ENCODE measurements around the gene ALKBH2.
"Not testable (repeated sequence)": the region's sequence is repeated elsewhere in the genome, so short reads cannot be mapped to it uniquely, and the experiment has no call there.

ALKBH2 gene

DNA sequence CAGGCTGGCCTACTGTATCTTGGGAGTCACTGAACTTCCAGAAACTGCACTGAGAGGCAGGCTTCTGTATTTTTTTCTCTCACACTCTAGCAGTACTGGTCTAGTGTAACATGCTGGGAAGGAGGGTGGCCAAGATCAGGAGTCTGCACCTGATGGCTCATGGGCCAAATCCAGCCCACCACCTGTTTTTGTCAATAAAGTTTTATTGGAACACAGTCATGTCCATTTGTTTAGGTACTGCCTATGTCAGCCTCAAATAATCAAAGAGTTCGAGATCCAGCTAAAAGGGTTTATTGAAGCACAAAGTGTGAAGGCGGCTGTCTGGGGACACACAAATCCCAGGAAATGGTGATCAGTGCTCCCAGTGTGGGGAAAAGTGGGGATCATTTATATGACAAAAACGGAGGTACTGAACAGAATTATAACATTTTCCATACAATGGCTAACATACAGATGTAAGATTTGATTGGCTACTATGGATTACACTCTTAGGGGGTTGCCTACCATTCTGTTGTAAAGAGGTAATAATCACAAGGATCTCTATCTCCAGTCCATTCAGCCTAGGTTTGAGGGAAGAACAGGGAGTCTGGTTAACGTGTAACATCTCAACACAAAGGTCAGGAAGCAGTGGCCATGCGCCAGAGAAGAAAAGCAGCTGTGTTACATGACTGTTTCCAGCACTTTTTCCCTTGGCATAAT is 28.0 kb downstream of the ALKBH2 start:
- no peak for DNase-seq

DNA sequence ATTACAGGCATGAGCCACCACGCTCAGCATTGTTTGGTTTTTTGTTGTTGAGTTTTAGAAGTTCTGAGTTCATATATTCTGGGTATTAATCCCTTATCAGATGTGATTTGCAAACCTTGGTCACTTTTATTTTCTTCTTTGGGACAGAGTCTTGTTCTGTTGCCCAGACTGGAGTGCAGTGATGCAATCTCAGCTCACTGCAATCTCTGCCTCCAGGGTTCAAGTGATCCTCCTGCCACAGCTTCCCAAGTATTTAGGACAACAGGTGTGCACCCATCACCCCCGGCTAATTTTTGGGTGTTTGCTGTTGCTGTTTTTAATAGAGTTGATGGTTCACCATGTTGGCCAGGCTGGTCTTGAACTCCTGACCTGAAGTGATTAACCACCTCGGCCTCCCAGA is 29.1 kb downstream of the ALKBH2 start:
- no peak for DNase-seq

DNA sequence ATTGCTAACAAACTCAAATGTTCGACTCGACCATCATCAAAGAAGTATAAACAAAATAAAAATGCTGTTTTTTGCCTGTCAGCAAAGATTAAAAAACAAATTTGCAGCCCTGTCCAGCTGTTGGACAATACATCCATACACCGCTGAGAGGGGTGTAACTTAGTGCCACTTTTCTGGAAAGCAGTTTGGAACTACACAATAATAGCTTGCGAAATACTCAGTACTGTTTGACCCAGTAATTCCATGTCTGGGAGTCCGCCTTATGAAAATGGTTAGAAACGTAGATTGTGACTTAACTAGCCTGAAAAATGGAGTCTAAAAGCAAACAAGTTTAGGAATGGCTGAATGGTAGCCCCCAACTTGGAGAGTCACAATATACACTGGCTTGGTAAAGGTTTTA is 34.5 kb downstream of the ALKBH2 start:
- no peak for DNase-seq

DNA sequence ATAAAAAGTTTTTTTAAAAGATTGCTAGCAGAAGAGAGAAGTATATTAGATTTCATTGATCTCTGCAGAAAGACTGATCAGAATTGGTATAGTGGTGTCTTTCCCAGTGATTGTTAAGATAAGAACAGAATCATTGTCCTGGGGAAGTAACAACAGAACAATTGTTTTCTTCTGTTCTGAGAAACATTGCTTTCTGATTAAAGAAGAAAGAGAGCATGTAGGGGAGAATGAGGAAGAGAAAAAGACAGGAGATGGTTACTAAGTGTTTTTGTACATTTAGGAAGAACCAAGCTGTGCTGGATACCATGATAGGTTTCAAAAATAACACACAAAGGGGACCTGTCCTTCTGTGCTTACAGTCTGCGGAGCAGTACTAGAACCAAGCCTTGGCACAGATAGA is 35.9 kb downstream of the ALKBH2 start:
- no peak for DNase-seq

DNA sequence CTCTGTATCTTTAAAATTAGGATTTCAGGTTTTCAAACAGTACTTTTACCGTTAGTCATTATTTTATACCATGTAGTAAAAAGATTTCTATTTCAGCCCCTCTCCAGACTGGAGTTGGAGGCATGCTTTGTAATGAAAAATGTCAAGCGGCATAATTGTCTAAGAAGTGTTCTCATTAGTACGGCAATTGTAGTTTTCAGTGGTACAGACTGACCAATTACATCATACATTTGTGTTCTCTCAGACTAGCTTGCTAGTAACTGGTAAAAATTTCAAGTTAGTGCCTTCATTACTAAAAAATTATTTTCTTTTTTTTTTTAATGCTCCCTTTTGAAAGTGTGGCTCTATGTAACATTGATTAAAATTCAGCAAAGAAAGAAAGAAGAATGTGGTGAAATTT is 36.4 kb downstream of the ALKBH2 start:
- DNase-seq = no peak

DNA sequence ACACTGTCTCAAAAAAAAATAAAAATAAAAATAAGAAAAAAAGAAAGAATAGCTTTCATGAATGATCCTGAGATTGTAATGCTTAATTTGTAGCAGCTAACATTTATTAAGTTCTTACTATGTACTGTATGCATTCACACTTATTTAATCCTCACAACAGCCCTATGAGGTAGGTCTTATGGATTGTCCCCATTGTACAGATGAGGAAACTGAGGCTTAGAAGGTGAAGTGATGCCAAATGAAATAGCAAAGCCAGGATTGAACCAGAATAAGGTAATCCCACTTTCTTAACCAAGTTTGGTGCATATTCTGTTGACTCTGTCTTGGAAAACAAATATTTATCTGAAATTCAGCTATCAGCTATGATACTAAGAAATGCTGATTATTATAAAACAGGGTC is 38.8 kb downstream of the ALKBH2 start:
- DNase-seq = no peak

DNA sequence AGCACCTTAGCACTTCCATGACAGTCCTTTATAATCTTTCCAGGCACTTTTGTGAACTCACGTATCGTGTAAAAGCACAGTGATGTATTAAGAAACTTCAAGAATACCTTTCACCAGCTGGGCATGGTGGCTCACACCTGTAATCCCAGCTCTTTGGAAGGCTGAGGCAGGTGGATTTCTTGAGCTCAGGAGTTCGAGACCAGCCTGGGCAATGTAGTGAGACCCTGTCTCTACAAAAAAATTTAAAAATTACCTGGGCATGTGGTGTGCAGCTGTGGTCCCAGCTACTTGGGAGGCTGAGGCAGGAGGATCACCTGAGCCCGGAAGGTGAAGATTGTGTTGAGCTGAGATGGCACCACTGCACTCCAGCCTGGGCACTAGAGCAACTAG is 39.2 kb downstream of the ALKBH2 start:
- not testable (repeated sequence) for DNase-seq

DNA sequence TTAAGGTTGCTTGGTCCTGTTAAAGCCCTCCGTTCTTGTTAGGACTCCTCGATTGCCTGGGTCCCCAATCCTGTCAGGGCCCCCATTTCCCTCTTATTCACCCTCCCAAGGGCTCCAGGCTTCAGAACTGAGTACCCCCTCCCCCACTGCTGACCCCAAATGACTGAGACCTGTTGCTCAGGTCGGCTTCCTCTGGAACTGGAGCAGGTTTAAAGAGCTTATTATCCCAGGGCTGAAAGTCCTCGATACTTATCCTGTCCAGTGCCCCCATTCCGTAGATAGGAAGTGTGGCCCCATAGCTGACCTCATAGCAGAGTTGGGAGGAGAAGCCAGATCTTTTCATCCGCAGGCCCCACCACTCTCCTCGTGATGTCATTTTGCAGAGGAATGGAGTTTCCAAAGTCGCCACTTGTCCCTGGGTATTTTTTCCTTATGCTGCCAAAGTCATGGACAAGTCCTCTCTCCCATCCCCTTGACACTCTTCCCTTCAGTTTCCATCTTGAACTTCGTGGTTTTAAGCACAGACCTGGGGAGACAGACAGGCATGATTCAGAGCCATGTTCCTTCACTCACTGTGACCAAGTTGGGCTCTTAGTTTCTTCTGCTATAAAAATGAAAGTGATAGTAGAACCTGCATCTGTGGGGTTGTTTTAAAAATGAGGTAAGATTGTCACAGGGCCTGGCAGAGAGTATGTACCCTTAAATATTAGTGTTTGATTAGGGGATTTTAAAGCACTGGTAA is 39.7 kb downstream of the ALKBH2 start:
- no peak for DNase-seq

DNA sequence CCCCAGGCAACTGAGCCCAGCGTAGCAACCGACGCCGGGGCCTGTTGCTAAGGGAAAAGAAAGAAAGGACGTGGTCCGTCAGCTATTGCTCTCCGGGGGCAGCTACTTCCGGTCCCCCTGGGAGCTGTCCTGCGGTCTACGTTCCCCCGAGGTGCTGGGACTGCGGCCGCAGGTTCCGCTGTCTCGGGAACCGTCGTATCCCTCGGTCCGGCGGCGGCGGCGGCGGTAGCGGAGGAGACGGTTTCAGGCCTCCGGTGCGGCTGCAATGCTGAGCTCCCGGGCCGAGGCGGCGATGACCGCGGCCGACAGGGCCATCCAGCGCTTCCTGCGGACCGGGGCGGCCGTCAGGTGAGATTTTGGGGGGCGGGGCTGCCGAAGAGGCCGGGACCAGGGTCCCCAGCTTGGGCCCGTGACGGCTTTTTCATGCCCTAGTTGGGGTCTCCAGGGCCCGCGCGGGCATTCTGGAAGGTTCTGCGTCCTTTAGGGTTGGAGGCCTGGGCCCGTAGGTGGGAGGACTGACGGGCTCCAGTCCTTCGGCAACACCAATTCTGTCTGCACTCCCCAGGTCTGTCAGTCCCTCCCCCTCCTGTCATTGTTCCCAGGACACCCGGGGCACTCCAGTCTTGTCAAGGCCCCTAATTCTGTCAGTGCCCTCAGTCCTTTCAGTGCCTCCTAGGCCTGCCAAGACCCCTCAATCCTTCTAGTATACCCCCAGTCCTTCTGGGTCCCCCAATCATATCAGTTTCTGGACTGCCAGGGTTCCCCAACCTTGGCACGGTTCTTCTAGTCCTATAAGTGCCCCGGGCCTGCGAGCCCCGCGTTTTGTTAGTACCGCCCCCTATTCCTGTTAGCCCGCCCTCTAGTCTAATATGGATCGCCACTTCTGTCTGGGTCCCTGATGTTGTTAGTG is 40.6 kb downstream of the ALKBH2 start, which contains the start of gene USP30:
TSS of gene USP30 (plus strand) at position 163 of the 910 bp plus-strand sequence. CDS start at position 266, 103 bp downstream.
- DNase-seq = peak; percentile 71

DNA sequence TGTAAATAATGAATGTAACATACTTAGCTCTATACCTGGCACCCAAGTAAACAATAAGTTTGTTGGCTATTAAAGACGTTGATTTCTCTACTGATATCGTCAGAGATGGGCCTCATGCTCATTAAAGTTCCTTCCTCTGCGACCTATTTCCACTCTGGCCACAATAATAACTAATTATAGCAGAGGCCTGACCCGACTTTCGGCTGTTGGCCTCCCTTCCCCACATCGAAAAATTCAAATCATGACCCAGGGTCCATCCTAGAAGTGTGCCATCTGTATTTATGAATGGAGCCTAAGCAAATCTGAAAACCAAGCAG is 41.2 kb downstream of the ALKBH2 start:
- no peak for DNase-seq

DNA sequence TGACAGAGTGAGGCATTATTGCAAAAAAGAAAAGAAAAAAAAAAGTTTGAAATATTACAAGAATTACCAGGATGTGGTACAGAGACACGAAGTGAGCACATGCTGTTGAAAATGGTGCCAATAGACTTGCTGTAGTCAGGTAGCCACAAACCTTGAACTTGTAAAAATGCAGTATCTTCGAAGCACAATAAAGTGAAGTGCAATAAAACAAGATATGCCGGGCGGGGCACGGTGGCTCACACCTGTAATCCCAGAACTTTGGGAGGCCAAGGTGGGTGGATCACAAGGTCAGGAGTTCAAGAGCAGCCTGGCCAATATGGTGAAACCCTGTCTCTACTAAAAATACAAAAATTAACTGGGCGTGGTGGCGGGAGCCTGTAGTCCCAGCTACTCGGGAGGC is 43.5 kb downstream of the ALKBH2 start:
- DNase-seq = not testable (repeated sequence)

DNA sequence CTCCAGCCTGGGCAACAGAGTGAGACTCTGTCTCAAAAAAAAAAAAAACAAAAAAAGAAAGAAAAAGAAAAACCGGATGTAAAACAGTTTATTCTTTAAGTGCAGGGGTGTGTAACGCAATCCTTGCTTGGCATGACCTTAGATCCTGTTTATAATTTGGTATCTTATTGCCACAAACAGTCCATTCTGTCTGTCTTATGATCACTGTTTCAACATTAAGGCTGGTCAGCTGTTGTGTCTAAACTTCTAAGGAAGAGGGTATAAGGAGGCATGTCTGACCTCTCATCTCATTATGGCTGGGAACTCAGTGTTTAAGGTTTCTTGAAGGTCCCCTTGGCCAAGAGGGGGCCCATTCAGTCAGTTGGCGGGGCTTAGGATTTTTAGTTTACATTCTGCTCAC is 44.6 kb downstream of the ALKBH2 start:
- not testable (repeated sequence) for DNase-seq

DNA sequence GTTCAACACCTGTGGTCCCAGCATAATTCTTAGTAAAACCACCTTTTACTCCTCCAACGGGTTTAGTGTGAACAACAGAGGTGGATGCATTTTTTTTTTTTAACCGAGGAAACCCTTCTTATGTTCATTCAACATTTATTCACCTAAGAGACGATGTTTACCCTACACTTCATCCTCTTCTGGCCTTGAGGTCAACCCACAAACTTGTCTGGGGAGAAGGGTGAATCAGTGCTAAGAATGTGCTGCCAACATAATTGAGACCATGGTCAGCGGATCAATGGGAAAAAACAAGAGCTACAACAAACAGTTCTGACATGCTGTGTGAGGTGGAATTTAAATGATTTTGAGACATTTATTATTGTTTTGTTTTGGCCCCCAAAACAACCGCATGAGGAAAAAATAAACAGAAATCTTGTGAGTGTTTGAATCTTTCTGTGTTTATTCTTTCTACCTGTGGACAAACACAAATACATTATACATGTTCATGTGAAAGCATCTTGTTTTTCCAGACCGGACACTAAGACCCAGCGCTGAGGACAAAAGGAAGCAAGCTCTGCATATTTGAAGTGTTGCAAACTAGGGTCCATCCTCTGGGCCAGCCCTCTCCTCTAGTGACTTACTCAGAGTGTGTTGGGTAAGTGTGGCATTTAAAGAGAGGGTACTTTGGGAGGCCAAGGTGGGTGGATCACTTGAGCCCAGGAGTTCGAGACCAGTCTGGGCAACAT is 46.0 kb downstream of the ALKBH2 start:
- no peak for DNase-seq

DNA sequence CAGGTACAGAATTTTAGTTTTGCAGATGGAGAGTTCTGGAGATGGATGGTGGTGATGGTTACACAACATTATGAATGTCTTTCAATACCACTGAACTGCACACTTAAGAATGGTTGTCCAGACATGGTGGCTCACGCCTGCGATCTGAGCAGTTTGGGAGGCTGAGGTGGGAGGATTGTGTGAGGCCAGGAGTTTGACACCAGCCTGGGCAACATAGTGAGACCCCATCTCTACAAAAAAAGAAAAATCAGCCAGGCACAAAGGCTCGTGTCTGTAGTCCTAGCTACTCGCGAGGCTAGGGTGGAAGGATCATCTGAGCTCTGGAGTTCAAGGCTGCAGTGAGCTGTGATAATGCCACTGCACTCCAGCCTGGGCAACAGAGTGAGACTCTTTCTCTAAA is 49.0 kb downstream of the ALKBH2 start:
- DNase-seq = no peak

Measured in GDM1 (cell line).